ENCODE measurements around the gene PDCD11.

- TF ChIP-seq CTCF (IDR thresholded peaks at IDR 0.05) (no peak), POLR2A (IDR thresholded peaks at IDR 0.05) (no peak)
Observed at GRCh38 chr10:103454026-103454425, 57.6 kb downstream of the PDCD11 start.

Data from uterus (tissue), 2 donors.